ENCODE results near the gene APC2. TPM values are rescaled to one million over a fixed set of nuclear protein-coding genes. Genes with fewer than 3 reads are reported as not detected.

APC2 gene
- total RNA-seq, 1 experiment from 2014 or later, result 11.9 TPM

DNA sequence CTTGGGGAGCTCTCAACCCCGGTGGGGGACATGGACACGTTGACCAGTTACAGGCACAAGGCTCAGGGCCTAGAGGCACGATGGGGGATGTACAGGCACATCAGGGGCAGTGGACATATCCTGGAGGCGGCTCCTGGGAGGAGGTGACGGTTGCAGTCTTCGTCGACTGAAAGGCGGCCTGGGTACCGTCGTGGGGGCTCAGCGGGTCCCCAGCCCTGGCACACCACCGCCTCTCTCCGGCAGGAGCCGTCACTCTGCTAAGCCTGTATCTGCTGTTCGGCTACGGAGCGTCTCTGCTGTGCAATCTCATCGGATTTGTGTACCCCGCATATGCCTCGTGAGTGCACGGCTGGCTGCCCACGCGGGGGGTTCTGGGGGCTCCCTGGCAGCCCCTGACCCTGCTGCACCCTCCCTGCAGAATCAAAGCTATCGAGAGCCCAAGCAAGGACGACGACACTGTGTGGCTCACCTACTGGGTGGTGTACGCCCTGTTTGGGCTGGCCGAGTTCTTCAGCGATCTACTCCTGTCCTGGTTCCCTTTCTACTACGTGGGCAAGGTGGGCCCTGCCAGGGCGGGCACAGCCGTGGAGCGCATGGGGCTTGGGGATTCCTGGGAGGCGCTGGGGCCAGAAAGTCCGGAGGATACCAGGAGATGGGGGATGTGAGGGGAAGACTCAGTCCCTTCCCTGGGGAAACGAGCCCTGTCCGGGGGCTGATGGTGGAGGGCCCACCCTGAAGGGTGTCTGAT, 45.3 kb downstream of the APC2 start:
- Histone ChIP-seq H3K27ac (ENCODE audit: low read length) (no peak overlapping the region), H3K36me3 (ENCODE audit: control insufficient read depth, insufficient read depth, low read length) (no peaks in the 10 kb centered on the region; the same call in 1 of the 2 replicates), H3K27me3 (ENCODE audit: control insufficient read depth, insufficient read depth, low read length) (no peaks in the 10 kb centered on the region), H3K4me3 (ENCODE audit: low read depth in 2 of 2, low read length in 2 of 2) (no peak overlapping the region), H3K4me1 (ENCODE audit: control insufficient read depth, insufficient read depth, low read length) (no peaks in the 10 kb centered on the region; the same call in 1 of the 2 replicates), H3K9me3 (ENCODE audit: control insufficient read depth, insufficient read depth, low read depth, low read length) (no peaks in the 10 kb centered on the region)
- ChIA-PET POLR2A (no interaction called here), CTCF (no interaction called here)
- no peak for DNase-seq (ENCODE audit: low read depth, low spot score)
- TF ChIP-seq TCF7L2 (IDR thresholded peaks at IDR 0.05; ENCODE audit: low read depth, low read length) (no peak), POLR2AphosphoS5 (IDR thresholded peaks at IDR 0.05; ENCODE audit: low read depth, low read length) (no peak), SIN3A (IDR thresholded peaks at IDR 0.05; ENCODE audit: borderline replicate concordance, insufficient read depth, low read depth, low read length) (no peak)
- TF ChIP-seq, protein P1, sequence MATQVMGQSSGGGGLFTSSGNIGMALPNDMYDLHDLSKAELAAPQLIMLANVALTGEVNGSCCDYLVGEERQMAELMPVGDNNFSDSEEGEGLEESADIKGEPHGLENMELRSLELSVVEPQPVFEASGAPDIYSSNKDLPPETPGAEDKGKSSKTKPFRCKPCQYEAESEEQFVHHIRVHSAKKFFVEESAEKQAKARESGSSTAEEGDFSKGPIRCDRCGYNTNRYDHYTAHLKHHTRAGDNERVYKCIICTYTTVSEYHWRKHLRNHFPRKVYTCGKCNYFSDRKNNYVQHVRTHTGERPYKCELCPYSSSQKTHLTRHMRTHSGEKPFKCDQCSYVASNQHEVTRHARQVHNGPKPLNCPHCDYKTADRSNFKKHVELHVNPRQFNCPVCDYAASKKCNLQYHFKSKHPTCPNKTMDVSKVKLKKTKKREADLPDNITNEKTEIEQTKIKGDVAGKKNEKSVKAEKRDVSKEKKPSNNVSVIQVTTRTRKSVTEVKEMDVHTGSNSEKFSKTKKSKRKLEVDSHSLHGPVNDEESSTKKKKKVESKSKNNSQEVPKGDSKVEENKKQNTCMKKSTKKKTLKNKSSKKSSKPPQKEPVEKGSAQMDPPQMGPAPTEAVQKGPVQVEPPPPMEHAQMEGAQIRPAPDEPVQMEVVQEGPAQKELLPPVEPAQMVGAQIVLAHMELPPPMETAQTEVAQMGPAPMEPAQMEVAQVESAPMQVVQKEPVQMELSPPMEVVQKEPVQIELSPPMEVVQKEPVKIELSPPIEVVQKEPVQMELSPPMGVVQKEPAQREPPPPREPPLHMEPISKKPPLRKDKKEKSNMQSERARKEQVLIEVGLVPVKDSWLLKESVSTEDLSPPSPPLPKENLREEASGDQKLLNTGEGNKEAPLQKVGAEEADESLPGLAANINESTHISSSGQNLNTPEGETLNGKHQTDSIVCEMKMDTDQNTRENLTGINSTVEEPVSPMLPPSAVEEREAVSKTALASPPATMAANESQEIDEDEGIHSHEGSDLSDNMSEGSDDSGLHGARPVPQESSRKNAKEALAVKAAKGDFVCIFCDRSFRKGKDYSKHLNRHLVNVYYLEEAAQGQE (IDR thresholded peaks at IDR 0.05; ENCODE audit: insufficient read depth in 1 of 2, low read depth in 2 of 2, low read length in 1 of 2), result no peak
- TF ChIP-seq, protein P2, sequence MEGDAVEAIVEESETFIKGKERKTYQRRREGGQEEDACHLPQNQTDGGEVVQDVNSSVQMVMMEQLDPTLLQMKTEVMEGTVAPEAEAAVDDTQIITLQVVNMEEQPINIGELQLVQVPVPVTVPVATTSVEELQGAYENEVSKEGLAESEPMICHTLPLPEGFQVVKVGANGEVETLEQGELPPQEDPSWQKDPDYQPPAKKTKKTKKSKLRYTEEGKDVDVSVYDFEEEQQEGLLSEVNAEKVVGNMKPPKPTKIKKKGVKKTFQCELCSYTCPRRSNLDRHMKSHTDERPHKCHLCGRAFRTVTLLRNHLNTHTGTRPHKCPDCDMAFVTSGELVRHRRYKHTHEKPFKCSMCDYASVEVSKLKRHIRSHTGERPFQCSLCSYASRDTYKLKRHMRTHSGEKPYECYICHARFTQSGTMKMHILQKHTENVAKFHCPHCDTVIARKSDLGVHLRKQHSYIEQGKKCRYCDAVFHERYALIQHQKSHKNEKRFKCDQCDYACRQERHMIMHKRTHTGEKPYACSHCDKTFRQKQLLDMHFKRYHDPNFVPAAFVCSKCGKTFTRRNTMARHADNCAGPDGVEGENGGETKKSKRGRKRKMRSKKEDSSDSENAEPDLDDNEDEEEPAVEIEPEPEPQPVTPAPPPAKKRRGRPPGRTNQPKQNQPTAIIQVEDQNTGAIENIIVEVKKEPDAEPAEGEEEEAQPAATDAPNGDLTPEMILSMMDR (IDR thresholded peaks at IDR 0.05), result no peak
- ATAC-seq, result no peak
- intact Hi-C loops (cut with micrococcal nuclease; ENCODE audit: unreplicated experiment), result no loop called here
- in situ Hi-C loops (cut with HindIII; ENCODE audit: low pct_unique_long_range_greater_than_20kb, low sequenced_read_pairs), result no loop called here
- no TSS peak for BruUV-seq (replicated peaks)

DNA sequence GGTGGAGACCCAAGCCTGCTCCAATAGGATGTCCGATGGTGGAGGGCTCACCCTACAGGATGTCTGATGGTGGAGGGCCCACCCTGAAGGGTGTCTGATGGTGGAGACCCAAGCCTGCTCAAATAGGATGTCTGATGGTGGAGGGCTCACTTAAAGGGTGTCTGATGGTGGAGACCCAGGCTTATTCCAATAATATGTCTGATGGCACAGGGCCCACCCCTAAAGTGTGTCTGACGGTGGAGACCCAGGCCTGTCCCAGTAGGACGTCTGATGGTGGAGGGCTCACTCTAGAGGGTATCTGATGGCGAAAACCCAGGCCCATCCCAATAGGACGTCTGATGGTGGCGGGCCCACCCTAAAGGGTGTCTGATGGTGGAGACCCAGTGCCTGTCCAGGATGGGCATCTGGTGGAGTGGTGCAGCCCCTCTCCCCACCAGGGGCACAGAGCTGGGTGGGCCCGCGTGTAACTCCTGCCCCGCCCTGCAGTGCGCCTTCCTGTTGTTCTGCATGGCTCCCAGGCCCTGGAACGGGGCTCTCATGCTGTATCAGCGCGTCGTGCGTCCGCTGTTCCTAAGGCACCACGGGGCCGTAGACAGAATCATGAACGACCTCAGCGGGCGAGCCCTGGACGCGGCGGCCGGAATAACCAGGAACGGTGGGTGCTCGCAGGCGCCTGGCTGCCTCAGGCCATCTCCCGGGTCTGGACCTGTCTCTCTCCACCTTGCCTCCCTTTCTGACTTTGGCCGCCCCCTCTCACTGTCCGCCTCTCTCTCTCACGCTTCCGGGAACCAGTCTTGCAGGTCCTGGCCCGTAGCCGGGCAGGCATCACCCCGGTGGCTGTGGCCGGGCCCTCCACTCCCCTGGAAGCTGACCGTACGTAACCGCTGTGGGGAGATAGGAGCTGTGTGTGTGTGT, 46.1 kb downstream of the APC2 start:
- CTCF ChIA-PET, result no interaction called here
- Histone ChIP-seq H3K9me3 (ENCODE audit: control insufficient read depth, insufficient read depth, low read depth, low read length) (no peaks in the 10 kb centered on the region), H3K27ac (ENCODE audit: low read length) (no peak overlapping the region), H3K27me3 (ENCODE audit: control insufficient read depth, insufficient read depth, low read length) (no peaks in the 10 kb centered on the region), H3K36me3 (ENCODE audit: control insufficient read depth, insufficient read depth, low read length) (no peaks in the 10 kb centered on the region; the same call in 1 of the 2 replicates), H3K4me3 (ENCODE audit: low read depth in 2 of 2, low read length in 2 of 2) (no peak overlapping the region), H3K4me1 (ENCODE audit: control insufficient read depth, insufficient read depth, low read length) (no peaks in the 10 kb centered on the region; the same call in 1 of the 2 replicates)
- intact Hi-C loops (cut with micrococcal nuclease; ENCODE audit: unreplicated experiment), result no loop called here
- no TSS peak for BruUV-seq (replicated peaks)
- DNase-seq (ENCODE audit: low read depth, low spot score) (no peak), ATAC-seq (no peak)
- in situ Hi-C loops (cut with HindIII; ENCODE audit: low pct_unique_long_range_greater_than_20kb, low sequenced_read_pairs), result no loop called here
- TF ChIP-seq, protein P1 (IDR thresholded peaks at IDR 0.05; ENCODE audit: insufficient read depth in 1 of 2, low read depth in 2 of 2, low read length in 1 of 2), result no peak
- TF ChIP-seq SIN3A (IDR thresholded peaks at IDR 0.05; ENCODE audit: borderline replicate concordance, insufficient read depth, low read depth, low read length), result no peak
- no peak for TF ChIP-seq TCF7L2 (IDR thresholded peaks at IDR 0.05; ENCODE audit: low read depth, low read length)
- TF ChIP-seq, protein P2 (IDR thresholded peaks at IDR 0.05), result no peak
- no peak for TF ChIP-seq POLR2AphosphoS5 (IDR thresholded peaks at IDR 0.05; ENCODE audit: low read depth, low read length)
- POLR2A ChIA-PET, result no interaction called here

Data from Panc1 (cell line).